Prostate gland (tissue), 2 donors: Measurements from ENCODE around the gene CGNL1. TPM values are rescaled to one million over a fixed set of nuclear protein-coding genes. Genes with fewer than 3 reads are reported as not detected.

Experiments
- DNase-seq: peaks from one replicate; pipeline ENCODE4 v3.0.0-alpha.2; 2019; ENCODE audit warnings: low spot score
- H3K27ac ChIP-seq, 2 donors: fragments of 200-600 bp; sonication (generic); 2 replicates each; pipeline ENCODE4 v1.5.1; 2017 to 2019
- H3K27me3 ChIP-seq: fragments of 200-600 bp; sonication (generic); replicated peaks from 2 replicates; pipeline ENCODE4 v1.5.1; 2019; ENCODE audit not compliant: insufficient read depth
- H3K36me3 ChIP-seq, 2 donors: fragments of 200-600 bp; sonication (generic); 1 replicate in 1 of 2; 2 replicates in 1 of 2; pipeline versions ENCODE4 v1.5.1 to v1.8.1; 2017 to 2019
- H3K4me1 ChIP-seq: fragments of 200-600 bp; sonication (generic); replicated peaks from 2 replicates; pipeline ENCODE4 v1.5.1; 2019
- H3K4me3 ChIP-seq, 2 donors: fragments of 200-600 bp; sonication (generic); 2 replicates each; pipeline ENCODE4 v1.5.1; 2017 to 2019
- H3K9me3 ChIP-seq: fragments of 200-600 bp; sonication (generic); 2 replicates; pipeline ENCODE4 v1.5.1; 2017
- POLR2A ChIP-seq: fragments of 450-650 bp; IDR thresholded peaks from one replicate; pipeline ENCODE4 v1.6.1; 2016; ENCODE audit warnings: antibody characterized with exemption, mild to moderate bottlenecking
- POLR2AphosphoS5 ChIP-seq: sonication (generic); formaldehyde crosslinking; IDR thresholded peaks from one replicate; pipeline ENCODE4 v1.6.1; 2017; ENCODE audit warnings: antibody characterized with exemption
- WGBS: methylation state at CpG from one replicate; pipeline ENCODE4 v1.1.5; 2018; 5-methylcytosine and 5-hydroxymethylcytosine counted together
- intact Hi-C: fragments of 100-400 bp; cut with DNase I; formaldehyde crosslinking; loops from one replicate; pipeline ENCODE4 v1.14.2; 2022
- total RNA-seq, 2 donors: library from RNA; depleted of rRNA; stranded (reverse); fragments of >200 nt; gene quantifications; one replicate each; pipeline ENCODE4 v1.1.0, GENCODE V29; 2016
- TF ChIP-seq, protein P1 (sequence below), 4 experiments: fragments of 200-600 bp in 2 of 4; fragments of 450-650 bp in 2 of 4; sonication (generic) in 2 of 4; IDR thresholded peaks; 1 replicate in 3 of 4; 2 replicates in 1 of 4; pipeline ENCODE4 v1.5.1; 2016 to 2019; ENCODE audit warnings: antibody characterized with exemption in 4 of 4, mild to moderate bottlenecking in 2 of 4, moderate library complexity in 2 of 4

CGNL1 gene
- total RNA-seq, 2 donors from 2014 or later, result 49.0 to 65.6 TPM

GRCh38 chr15:57335293-57335715 is 41.0 kb upstream of the CGNL1 start:
- H3K27me3 ChIP-seq, result no peaks in the 10 kb centered on the region
- H3K27ac ChIP-seq, result no peak overlapping the region
- H3K4me3 ChIP-seq, result no peak overlapping the region
- H3K9me3 ChIP-seq, result no peaks in the 10 kb centered on the region
- H3K36me3 ChIP-seq, result no peaks in the 10 kb centered on the region
- no peak for TF ChIP-seq POLR2AphosphoS5
- TF ChIP-seq POLR2A, result no peak
- TF ChIP-seq, protein P1, sequence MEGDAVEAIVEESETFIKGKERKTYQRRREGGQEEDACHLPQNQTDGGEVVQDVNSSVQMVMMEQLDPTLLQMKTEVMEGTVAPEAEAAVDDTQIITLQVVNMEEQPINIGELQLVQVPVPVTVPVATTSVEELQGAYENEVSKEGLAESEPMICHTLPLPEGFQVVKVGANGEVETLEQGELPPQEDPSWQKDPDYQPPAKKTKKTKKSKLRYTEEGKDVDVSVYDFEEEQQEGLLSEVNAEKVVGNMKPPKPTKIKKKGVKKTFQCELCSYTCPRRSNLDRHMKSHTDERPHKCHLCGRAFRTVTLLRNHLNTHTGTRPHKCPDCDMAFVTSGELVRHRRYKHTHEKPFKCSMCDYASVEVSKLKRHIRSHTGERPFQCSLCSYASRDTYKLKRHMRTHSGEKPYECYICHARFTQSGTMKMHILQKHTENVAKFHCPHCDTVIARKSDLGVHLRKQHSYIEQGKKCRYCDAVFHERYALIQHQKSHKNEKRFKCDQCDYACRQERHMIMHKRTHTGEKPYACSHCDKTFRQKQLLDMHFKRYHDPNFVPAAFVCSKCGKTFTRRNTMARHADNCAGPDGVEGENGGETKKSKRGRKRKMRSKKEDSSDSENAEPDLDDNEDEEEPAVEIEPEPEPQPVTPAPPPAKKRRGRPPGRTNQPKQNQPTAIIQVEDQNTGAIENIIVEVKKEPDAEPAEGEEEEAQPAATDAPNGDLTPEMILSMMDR (IDR thresholded peaks at IDR 0.05), result no peak
- H3K4me1 ChIP-seq, result no peaks in the 10 kb centered on the region
- DNase-seq, result no peak
- intact Hi-C loops, result no loop called here
- WGBS, result 81% methylated on average over 6 of the region's 6 CpGs

DNA sequence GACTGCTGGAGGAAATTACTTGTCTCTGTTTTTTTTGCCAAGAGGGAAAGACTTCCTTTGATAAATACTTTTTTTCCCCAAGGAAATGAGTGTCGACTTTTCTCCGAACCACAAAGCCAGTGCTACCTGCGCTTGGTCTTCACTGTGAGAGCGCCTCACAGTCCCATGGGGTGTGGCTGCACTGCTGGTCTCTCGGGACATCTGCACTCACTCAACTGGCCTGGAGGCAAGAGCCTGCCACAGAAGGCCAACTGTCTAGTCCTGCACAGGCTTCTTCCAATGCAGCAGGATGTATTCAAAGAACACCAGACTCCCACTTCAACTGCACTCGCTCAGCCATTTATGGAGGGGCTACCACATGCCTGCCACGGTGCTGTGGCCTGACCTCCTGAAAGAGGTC is 40.6 kb upstream of the CGNL1 start:
- intact Hi-C loops, result no loop called here
- Histone ChIP-seq H3K36me3 (no peaks in the 10 kb centered on the region), H3K9me3 (no peaks in the 10 kb centered on the region), H3K27me3 (no peaks in the 10 kb centered on the region), H3K4me1 (no peaks in the 10 kb centered on the region), H3K4me3 (no peak overlapping the region), H3K27ac (no peak overlapping the region)
- 75% methylated on average over 7 of the region's 7 CpGs for WGBS
- no peak for DNase-seq
- no peak for TF ChIP-seq POLR2A
- TF ChIP-seq, protein P1 (IDR thresholded peaks at IDR 0.05), result no peak
- TF ChIP-seq POLR2AphosphoS5, result no peak

DNA sequence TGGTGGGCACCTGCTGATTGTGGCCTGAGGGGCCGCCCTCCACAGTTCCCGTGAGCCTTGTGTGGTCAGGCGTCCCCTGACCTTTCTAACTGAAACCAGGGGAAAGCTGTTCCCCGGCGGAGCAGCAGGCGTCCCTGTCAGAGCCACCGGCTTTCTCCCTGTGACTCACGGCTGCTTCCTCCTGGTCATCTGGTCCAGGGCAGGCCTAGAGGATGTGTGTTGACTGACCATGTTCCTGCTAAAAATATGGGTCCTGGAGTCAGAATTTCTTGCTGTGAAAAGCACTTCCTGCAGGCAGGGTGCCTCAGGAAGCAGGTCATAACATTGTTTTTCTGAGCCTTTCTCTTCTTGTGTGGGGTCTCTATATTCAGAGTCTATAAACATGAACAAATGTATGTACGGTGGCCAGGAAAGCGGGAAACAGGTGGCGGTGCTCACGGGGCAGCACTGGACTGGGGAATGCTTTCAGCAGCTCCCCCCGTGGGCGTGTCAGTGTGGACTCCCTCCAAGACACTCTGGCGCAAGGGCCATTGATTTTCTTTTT is 38.4 kb upstream of the CGNL1 start:
- Histone ChIP-seq H3K9me3 (no peaks in the 10 kb centered on the region), H3K36me3 (no peaks in the 10 kb centered on the region), H3K27ac (no peak overlapping the region), H3K4me1 (no peaks in the 10 kb centered on the region), H3K4me3 (no peak overlapping the region), H3K27me3 (no peaks in the 10 kb centered on the region)
- no peak for TF ChIP-seq POLR2A
- TF ChIP-seq POLR2AphosphoS5, result peak; percentile 34
- TF ChIP-seq, protein P1 (IDR thresholded peaks at IDR 0.05), result no peak
- DNase-seq, result no peak
- 54% methylated on average over 15 of the region's 15 CpGs for WGBS
- intact Hi-C loops, result no loop called here

DNA sequence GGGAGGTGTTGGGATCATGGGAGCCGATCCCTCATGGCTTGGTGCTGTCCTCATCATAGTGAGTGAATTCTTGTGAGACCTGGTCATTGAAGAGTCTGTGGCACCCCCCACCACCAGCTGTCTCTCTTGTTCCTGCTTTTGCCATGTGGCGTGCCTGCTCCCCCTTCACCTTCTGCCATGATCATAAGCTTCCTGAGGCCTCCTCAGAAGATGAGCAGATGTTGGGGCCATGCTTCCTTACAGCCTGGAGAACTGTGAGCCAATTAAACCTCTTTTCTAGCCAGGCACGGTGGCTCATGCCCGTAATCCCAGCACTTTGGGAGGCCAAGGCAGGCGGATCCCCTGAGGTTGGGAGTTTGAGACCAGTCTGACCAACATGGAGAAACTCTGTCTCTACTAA is 37.0 kb upstream of the CGNL1 start:
- WGBS, result 94% methylated on average over 5 of the region's 5 CpGs
- TF ChIP-seq POLR2AphosphoS5 (no peak), POLR2A (no peak)
- TF ChIP-seq, protein P1 (IDR thresholded peaks at IDR 0.05), result no peak
- Histone ChIP-seq H3K27ac (no peak overlapping the region), H3K9me3 (no peaks in the 10 kb centered on the region), H3K36me3 (no peaks in the 10 kb centered on the region), H3K4me1 (no peaks in the 10 kb centered on the region), H3K4me3 (no peak overlapping the region), H3K27me3 (no peaks in the 10 kb centered on the region)
- intact Hi-C loops, result no loop called here
- no peak for DNase-seq

DNA sequence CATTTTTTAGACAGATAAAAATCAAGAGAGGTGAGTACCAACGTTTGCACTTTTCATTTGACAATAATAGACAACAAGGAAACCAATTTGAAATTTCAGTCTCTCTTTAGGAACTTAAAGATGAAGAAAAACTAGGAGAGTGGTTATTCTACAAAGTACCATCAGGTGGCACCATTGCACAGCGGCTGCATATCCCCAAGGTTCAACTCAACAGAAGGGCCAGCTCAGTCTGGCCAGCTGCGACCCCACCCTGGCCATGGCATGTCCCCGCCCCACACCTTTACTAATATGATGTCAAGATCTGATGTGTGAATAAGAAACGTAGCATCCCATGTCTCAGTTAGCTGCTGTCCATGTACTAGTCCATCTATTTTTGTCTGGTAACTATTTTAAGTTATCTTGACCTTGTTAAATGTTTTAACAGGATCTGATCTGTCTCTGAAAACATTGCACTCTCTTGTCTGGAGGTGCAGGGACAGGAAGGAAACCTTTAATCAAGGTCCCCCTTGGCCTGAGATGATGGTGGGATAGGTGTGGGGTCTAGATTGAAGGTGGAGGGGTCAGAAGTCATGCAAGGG is 35.5 kb upstream of the CGNL1 start:
- H3K36me3 ChIP-seq, result no peaks in the 10 kb centered on the region
- no peaks in the 10 kb centered on the region for H3K4me1 ChIP-seq
- peak; percentile 57 for DNase-seq
- H3K27me3 ChIP-seq, result no peaks in the 10 kb centered on the region
- no peak overlapping the region for H3K4me3 ChIP-seq
- WGBS, result 0% methylated on average over 5 of the region's 5 CpGs
- no peak overlapping the region for H3K27ac ChIP-seq
- intact Hi-C loops, result loop anchor here (2.0 to 5.0 kb wide), 2 partner anchors 188 to 202 kb away; no protein-coding TSS in a partner anchor
- no peaks in the 10 kb centered on the region for H3K9me3 ChIP-seq
- peak; percentile 27 for TF ChIP-seq POLR2AphosphoS5
- TF ChIP-seq, protein P1 (IDR thresholded peaks at IDR 0.05), result peak; percentile 57 to 91 (median 84)
- no peak for TF ChIP-seq POLR2A
